Left lobe of liver (tissue), 2 donors: ENCODE measurements around the gene SNPH. TPM values are rescaled to one million over a fixed set of nuclear protein-coding genes. Genes with fewer than 3 reads are reported as not detected.

ENCODE experiments used
- ATAC-seq: fragments of 200-7000 bp; cut with Tn5 transposase; one replicate; pipeline ENCODE4 v1.9.1; 2020; ENCODE audit warnings: mild to moderate bottlenecking, moderate library complexity
- DNase-seq: peaks from one replicate; pipeline ENCODE4 v3.0.0-alpha.2; 2020; ENCODE audit warnings: low spot score
- total RNA-seq: library from RNA; stranded (reverse); gene quantifications from one replicate; pipeline ENCODE4 v1.2.1, GENCODE V29; 2021
- donor health status: DM: no; HTN: no; CAD: no; lungs with moderate emphysema.
- donor health status: DM: no; HTN: yes; CAD: no.

Gene SNPH
- total RNA-seq, 1 donor from 2014 or later = 0.20 TPM

- ATAC-seq (no peak), DNase-seq (no peak)
Measured at GRCh38 chr20:1305712-1306111, 39.6 kb downstream of the SNPH start.

DNA sequence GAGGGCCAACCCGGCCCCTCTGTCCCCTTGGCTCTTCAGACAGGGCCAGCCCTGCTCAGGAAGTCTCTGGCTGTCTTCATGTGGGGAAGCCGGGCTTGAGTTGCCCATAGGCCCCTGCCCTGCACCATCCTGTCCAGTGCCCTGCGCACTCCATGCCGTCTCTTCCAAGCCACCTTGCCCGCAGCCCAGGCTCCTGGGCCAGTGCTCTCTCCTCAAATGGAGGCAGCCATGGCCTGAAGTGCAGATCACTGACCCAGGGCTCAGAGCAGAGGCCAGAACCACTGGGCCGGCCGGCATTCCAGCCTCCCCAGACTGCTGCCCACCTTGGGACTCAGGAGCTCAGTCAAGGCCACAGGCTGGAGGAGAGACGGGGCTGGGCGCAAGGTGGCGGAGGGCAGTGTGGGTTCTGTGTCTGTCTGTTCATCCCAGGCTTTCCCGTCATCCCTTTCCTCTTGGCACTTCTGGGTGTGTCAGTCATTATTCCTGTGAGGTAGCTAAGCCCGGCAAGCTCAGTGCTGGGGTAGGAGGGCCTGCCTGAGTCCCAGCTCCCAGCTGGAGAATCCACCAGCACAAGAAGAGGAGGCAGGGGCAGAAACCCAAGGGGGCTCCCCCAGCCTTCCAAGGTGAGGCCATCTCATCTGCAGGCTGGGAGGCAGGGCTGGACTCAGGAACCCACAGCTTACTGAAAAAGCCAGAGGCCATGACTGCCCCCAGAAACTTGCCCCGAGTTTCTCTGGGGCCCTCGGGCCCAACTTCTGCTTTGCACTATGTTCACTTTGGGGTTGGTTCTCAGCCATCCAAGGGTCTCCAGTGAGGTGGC, 40.4 kb downstream of the SNPH start:
- ATAC-seq = no peak

DNA sequence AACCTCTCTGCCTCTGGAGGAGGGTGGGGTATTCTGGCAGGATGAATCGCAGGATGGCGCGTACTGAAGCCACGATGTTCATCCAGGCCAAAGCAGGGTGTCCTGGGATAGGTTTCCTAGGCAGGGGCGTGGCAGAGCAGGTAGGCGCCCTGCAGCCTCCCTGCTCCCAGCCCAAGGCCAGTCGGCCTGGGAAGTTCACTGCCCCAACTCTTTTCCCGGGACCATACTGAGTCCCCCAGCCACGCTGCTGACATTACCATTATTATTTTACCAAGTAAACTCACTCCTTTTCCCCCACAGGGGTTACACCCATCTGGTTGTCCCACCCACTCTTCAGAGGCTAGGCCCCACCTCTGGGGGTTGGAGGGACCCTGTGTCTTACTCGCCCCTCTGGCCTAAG, 41.1 kb downstream of the SNPH start:
- DNase-seq = no peak

More for the DNA sequence above, 40.4 kb downstream of the SNPH start:
- DNase-seq = no peak

DNA sequence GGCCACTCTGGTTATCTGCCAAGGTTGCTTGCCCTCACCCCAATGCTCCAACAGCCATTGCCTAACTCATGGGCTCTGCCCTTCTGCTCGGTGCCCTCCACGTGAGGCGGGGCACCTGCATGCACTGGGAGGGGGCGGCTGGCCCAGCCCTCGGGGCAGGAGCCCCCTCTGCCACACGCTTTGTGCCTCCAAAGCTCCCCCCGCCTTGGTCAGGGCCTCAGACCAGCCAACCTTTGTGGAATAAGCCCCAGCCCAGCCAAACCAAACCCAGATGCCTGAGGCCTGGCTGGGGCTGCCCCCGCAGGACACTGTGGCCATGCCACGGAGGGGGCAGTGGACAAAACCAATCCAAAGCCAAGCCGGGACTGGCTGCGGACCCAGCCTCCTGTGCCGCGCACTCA, 41.5 kb downstream of the SNPH start:
- ATAC-seq (no peak), DNase-seq (no peak)

More for the DNA sequence above, 41.1 kb downstream of the SNPH start:
- ATAC-seq = no peak

DNA sequence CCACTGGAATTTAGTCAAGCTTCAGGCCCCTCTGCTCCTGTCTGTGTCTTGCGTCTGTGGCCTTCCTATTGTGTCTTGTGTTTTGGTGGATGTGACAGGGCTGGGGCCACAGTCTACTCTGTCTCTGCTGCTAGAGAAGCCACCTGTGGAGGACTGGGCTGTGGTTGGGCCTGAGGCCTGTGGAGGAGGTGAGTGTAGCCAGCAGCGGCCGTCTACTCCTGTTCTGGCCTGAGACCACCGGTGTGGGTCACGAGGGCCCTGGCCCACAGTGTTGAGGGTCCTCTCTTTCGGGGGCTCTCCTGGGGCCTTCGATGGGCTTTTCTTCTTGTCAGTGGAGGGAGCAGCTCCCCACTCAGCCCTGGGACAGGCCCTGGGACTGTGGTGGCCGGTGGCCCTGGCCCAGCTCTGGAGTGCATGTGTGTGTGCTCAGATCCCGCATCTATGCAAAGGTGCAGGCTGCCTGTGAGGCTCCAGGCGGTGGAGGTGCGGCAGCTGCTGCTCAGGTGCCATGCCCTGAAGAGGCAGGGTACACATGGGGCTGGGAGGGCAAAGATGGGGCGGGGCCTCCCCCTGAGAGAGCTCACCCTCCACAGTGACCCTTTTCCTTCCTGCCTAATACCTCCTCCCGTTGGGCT, 42.1 kb downstream of the SNPH start:
- ATAC-seq (no peak), DNase-seq (no peak)

GRCh38 chr20:1308702-1309095, 42.6 kb downstream of the SNPH start:
- DNase-seq (no peak), ATAC-seq (no peak)

DNA sequence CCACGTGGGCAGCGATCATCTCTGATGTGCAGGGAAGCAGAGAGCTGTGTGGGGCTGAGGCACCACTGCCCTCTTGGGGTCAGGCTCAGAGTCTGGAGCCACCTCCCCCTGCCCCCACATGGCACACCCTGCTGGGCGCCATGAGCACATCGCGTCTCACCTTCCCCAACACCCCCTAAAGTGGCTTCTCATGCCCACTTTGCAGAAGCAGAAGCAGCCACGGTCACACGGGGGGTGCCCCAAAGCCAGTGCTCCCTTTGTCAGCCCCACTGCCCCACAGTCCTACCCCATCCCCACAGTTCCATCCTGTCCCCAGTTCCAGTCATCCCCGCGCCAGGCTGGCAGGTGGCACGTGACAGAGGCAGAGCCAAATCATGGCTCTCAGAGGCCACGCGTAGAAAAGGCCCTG, 43.3 kb downstream of the SNPH start:
- ATAC-seq = no peak
- no peak for DNase-seq

DNA sequence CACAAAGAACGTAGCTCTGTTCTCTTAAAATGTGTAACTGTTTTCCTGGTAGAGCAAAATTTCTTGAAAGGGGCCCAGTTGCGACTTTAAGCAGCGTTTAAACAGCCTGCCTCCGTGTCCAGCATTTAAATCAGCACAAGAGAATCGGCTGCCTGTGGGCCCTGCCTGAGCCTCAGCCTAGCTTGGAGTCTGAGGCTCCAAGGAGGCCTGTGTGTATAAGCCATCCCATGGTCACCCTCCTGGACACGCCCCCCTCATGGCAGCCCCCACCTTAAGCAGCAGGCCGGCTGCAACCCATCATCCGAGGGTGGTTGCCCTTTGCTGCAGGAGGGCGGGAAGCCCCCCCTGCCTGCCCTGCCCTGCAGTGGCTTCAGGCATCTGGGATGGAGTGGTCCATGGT, 44.0 kb downstream of the SNPH start:
- ATAC-seq = no peak

DNA sequence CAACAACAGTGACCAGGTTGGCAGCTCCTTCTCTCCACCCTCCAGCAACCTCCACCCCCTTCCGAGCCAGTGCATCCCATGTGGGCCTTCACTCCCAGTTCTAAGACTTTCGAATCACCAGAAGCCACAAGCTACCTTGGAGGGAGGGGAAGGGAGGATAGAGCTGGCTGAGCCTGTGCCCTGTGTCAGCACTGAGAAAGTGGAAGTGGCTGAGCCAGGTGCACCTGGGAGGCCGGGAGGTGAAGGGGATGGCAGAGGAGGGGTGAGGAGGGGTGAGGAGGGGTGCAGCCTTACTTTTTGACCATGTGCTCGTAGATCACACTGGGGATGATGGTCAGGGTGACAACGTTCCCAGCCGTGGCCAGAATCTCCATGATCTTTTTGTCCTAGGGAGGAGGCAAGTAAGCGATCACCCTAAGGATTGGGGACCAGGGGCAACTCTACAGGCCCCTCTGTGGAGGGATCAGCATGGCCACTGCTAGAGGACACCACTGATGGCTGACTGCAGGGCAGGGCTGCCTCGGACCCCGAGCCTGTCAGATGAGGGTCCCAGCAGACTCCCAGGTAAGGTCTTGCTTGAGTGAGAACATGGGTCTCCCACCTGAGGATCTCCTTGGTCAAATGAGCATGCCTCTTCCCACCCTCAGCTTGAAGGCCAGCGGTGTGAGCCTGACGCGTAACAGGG, 44.6 kb downstream of the SNPH start:
- ATAC-seq (no peak), DNase-seq (no peak)

More for the DNA sequence above, 44.0 kb downstream of the SNPH start:
- DNase-seq = no peak

GRCh38 chr20:1312308-1312707, 46.2 kb downstream of the SNPH start:
- no peak for ATAC-seq
- no peak for DNase-seq

DNA sequence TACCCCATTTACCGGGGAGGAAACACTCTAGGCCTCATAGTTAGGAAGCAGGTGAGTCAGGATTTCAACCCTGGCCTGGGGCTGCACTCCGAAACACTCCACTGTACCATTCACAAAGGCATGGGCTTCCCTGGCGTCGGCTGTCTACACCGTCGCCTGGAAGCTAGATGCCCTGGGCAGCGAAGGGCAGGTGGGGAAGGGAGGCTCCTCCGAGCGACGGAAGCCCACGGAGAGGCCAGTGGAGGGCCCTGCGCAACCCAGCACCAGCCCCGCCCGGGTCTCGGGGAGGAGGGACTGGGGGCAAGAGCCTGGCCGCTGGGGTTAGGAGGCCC, 46.8 kb downstream of the SNPH start:
- DNase-seq (no peak), ATAC-seq (no peak)

DNA sequence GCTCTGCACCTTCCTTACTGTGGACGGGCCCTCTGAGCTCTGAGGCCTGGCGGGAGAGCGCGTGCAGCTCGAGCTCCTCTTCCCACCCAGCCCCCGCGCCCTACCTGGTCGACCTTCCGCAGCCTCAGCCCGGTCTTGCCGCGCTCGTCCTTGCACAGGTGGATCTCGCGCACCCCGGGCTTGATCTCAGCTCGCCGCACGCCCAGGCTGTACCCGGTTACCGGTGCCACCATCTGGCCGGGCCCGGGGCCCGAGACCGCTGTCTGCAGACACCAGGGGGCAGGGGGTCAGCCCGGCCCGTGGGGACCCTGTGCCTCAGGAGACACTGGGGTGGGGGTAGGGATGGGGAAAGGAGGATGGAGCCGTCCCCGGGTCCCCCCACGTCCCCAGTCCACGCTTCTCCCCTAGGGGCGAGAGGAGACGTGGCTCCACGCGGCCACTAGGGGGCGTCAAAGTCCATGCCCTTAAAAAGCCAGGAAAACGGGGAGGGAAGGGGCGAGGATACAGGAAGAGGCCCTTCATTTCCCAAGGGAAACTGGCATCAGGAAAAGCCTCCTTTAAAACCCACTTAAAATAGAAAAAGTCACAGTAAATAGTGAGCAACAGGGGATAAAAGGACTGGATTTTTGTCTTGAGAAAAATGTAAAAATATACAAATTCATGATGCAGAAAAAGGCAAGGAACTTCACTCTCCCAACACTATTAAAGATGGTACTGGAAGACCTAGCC, 47.3 kb downstream of the SNPH start:
- DNase-seq (peak; percentile 69), ATAC-seq (peak; percentile 95)

- no peak for ATAC-seq
- no peak for DNase-seq
Measured at GRCh38 chr20:1315804-1316203, 49.7 kb downstream of the SNPH start.

DNA sequence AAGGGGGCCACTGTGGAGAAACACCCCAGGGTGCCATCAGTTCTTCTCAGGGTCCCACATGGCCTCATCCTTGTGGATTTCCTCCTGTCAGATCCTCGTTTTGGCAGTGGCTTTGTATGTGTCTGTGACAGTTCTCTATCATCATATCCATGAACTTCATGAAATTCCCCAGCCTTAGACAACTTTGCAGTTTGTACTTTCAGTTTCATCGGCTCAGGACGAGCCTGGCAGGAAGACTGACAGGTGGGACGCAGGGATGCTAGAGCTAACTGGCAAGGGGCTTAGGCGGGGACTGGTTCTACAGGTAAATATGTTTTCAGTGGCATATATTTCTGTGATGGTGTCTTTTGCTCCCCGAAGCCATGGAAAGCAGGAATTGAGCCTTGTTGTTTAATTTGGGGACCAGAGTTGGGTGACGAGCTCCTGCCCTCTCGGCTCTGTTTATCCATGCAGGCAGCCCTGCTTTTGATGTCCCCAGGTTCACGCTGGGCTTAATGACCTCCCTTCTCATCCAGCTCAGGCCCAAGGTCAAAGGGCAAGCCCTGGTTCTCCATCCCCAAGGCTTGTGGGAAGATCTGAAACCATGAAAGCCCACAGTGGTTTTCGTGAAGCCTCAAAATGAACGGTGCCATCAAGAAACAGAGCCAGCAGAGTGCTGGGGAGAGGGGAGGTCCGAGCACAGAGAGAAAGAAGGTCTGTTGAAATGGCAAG, 51.6 kb downstream of the SNPH start:
- ATAC-seq = no peak

DNA sequence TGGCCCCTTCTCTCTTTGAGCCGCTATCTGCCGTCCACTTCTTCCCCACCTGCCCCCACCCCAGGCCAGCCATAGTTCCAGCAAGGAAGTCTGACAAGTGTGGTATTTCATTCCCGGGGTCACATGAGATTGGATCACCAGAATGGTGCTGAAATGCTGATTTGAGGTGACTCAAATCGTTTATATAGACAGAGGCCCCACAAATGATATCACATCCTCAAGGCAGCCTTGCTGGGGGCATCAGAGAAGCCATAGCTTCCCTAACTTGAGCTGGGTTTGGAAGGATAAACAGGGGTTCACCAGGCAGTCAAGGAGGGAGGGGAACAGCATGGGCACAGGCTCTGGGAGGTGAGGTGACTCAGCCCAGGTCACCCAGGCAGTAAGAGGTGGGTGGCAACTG, 53.0 kb downstream of the SNPH start:
- no peak for DNase-seq
- ATAC-seq = no peak

More for the DNA sequence above, 51.6 kb downstream of the SNPH start:
- no peak for DNase-seq

- ATAC-seq = no peak
- DNase-seq = no peak
Measured at GRCh38 chr20:1319462-1319861, 53.4 kb downstream of the SNPH start.

DNA sequence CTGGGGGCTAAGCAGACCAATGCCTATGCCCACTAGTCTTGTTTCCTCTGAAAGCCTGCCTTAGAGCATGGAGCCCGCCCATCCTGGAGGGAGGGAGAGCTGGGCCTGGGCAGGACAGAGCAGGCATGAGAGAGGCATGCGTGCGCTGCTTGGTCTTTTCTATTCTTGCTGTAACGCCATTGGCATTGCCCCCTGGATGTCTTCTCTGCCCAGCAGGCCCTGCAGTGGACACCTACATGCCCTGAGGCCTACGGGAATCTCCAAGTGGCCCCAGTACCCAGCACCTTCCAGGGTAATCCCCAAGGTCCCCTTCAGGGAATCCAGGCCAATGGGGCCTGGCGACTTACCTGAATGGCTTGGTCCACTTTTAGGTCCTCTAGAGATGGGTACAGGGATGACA, 53.9 kb downstream of the SNPH start:
- ATAC-seq (no peak), DNase-seq (no peak)

DNA sequence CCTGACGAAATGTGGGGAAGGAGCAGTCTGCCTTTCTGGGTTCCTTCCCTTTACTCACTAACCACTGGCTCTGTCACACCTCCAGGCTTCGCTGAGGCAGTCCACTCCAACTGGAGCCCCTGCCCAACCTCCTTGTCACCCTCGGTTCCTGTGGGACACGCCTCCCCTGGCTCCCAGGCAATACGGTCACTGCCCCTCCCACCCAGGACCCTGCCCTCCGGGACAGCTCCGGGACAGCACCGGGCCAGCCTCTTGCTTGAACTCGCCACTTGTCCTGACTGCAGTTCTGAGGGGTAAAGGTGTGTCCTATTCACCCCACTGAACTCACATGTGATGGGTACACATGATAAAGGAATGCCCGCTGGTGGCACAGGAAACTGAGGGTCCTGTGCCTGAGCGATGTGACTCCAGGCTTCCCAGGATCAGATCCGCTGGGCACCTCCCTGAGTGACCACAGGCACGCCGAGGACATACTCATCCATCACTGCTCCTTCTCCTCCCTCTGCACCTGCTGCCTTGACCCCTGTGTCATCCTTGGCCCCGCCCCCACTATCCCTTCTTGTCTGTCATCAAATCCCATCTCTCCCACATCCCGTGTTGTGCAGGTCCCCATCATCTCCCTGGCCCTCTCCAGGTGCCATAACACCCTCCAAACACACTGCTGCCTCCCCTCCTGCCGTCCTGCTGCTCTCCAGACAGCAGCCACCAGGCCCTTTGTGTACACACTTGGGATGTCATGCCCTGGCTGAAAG, 55.0 kb downstream of the SNPH start:
- no peak for ATAC-seq
- no peak for DNase-seq

DNA sequence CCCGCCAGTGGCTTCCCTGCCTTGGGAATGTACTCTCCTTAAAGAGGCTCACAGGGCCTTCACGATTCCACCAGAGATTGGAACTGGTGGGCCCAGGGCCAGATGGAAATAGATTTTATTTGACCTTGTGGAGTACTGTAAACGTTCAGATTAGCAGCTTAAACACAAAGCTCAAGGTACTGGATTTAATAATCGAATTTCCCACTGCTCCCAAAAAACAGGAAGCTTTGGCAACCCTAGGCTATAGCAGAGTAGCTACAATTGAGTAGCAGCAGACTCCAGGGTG, 55.5 kb downstream of the SNPH start:
- DNase-seq = no peak
- ATAC-seq = no peak

DNA sequence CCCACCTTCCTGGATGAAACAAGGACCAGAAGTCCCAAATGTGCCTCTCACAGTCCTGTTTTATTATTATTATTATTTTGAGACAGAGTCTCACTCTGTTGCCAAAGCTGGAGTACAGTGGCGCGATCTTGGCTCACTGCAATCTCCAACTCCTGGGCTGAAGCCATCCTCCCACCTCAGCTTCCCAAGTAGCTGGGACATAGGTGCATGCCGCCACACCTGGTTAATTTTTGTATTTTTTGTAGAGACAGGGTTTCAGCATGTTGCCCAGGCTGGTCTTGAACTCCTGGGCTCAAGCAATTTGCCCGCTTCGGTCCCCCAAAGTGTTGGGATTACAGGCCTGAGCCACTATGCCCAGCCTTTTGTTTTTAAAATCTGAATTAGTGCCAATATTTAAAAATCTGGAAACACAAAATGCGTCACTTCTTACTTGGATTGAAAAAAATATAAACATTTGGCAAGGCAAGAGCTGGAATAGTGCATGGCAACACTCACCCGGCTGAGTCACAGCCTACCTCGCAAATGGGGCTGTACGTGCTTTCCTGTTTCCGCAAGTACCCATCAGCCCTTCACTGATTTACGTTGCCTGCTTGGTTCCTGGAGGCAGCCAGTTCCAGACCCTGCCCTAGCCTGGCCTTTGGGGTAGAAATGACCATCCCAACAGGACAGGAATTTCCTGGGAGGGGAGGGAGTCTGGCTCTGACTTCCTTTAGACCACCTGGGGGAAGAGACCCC, 56.6 kb downstream of the SNPH start:
- DNase-seq (no peak), ATAC-seq (no peak)
